ENCODE data around the gene WDR93. TPM values are rescaled to one million over a fixed set of nuclear protein-coding genes. Genes with fewer than 3 reads are reported as not detected.
A peak's percentile ranks its signal among the peaks of the same experiment; 100 is the strongest.

Gene WDR93
- total RNA-seq, 1 donor from 2014 or later = not detected

DNA sequence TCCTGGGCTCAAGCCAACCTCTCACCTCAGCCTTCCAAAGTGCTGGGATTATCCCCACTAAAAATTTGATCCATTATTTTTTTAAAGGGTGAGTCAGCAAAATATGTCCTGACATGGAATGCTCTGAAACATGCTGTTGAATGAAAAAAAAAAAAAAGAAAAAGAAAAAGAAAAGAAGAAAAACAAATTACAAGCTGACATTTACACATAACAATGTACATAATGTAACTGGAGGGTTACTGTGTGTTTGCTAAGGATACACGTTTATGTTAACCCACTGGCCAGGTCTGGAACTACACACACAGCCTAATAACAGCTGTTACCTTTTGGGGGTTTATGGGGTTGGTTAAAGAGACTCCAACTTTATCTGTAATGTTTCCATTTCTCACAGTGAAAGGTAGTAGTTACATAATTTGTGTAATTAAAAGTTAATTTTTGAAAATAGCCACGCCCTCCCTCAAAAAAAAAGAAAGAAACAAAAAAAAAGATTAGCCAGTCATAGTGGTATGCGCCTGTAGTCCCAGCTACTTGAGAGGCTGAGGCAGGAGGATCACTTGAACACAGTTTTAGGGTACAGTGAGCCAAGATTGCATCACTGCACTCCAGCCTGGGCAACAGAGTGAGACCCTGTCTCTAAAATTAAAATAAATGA lies 82.4 kb downstream of the WDR93 start:
- no peaks in the 10 kb centered on the region for H3K36me3 Mint-ChIP-seq (ENCODE audit: unreplicated experiment)
- H3K9me3 Mint-ChIP-seq (ENCODE audit: unreplicated experiment) = no peaks in the 10 kb centered on the region
- TF ChIP-seq, protein P1, sequence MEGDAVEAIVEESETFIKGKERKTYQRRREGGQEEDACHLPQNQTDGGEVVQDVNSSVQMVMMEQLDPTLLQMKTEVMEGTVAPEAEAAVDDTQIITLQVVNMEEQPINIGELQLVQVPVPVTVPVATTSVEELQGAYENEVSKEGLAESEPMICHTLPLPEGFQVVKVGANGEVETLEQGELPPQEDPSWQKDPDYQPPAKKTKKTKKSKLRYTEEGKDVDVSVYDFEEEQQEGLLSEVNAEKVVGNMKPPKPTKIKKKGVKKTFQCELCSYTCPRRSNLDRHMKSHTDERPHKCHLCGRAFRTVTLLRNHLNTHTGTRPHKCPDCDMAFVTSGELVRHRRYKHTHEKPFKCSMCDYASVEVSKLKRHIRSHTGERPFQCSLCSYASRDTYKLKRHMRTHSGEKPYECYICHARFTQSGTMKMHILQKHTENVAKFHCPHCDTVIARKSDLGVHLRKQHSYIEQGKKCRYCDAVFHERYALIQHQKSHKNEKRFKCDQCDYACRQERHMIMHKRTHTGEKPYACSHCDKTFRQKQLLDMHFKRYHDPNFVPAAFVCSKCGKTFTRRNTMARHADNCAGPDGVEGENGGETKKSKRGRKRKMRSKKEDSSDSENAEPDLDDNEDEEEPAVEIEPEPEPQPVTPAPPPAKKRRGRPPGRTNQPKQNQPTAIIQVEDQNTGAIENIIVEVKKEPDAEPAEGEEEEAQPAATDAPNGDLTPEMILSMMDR (IDR thresholded peaks at IDR 0.05; ENCODE audit: partially characterized antibody, unreplicated experiment) = peak; percentile 39
- H3K27me3 Mint-ChIP-seq (ENCODE audit: unreplicated experiment) = peaks cover 4% of the 10 kb centered on the region
- no peak overlapping the region for H3K27ac Mint-ChIP-seq (ENCODE audit: unreplicated experiment)
- no peak overlapping the region for H3K4me3 Mint-ChIP-seq (ENCODE audit: unreplicated experiment)
- no peaks in the 10 kb centered on the region for H3K4me1 Mint-ChIP-seq (ENCODE audit: low read depth, unreplicated experiment)
- no peak for DNase-seq

DNA sequence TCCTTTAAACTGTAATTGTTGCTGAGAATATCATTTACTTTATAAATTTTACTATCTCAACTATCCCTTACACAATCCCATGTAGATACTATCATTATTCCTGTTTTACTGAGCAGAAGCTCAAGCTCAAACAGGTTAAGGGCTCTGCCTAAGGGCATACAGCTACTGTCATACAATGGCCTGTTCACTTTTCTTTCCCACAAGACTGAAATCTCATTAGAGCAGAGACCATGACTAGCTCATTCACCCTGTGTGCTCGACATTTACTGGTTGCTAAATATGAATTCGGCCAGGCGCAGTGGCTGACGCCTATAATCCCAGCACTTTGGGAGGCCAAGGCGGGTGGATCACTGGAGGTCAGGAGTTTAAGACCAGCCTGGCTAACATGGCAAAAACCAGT lies 83.9 kb downstream of the WDR93 start:
- no peak overlapping the region for H3K27ac Mint-ChIP-seq (ENCODE audit: unreplicated experiment)
- TF ChIP-seq, protein P1 (IDR thresholded peaks at IDR 0.05; ENCODE audit: partially characterized antibody, unreplicated experiment) = no peak
- no peaks in the 10 kb centered on the region for H3K9me3 Mint-ChIP-seq (ENCODE audit: unreplicated experiment)
- peaks cover 4% of the 10 kb centered on the region for H3K27me3 Mint-ChIP-seq (ENCODE audit: unreplicated experiment)
- H3K4me3 Mint-ChIP-seq (ENCODE audit: unreplicated experiment) = no peak overlapping the region
- no peaks in the 10 kb centered on the region for H3K4me1 Mint-ChIP-seq (ENCODE audit: low read depth, unreplicated experiment)
- DNase-seq = no peak
- no peaks in the 10 kb centered on the region for H3K36me3 Mint-ChIP-seq (ENCODE audit: unreplicated experiment)

DNA sequence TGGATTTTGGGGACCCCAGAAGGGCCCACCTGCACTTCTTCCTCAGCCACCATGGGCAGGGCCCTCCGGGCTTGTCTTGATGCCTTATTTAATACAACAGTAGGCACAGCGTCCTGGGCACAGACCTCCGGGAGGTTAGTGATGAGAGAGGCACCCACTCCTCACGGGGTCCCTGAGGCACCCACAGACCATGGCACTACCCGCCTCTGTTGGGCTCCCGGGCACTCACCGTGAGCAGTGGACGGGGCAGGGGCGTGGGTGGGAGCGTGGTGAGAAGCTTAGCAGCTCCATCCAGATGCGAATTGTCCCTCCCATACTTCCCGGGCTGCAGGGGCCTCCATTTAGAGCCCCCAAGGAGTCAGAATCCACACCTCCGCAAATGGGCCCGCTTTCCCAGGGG lies 85.2 kb downstream of the WDR93 start:
- H3K4me1 Mint-ChIP-seq (ENCODE audit: low read depth, unreplicated experiment) = no peaks in the 10 kb centered on the region
- H3K36me3 Mint-ChIP-seq (ENCODE audit: unreplicated experiment) = no peaks in the 10 kb centered on the region
- H3K27me3 Mint-ChIP-seq (ENCODE audit: unreplicated experiment) = peaks cover 4% of the 10 kb centered on the region
- H3K4me3 Mint-ChIP-seq (ENCODE audit: unreplicated experiment) = no peak overlapping the region
- H3K9me3 Mint-ChIP-seq (ENCODE audit: unreplicated experiment) = peaks cover 3% of the 10 kb centered on the region
- TF ChIP-seq, protein P1 (IDR thresholded peaks at IDR 0.05; ENCODE audit: partially characterized antibody, unreplicated experiment) = no peak
- H3K27ac Mint-ChIP-seq (ENCODE audit: unreplicated experiment) = no peak overlapping the region
- DNase-seq = no peak

DNA sequence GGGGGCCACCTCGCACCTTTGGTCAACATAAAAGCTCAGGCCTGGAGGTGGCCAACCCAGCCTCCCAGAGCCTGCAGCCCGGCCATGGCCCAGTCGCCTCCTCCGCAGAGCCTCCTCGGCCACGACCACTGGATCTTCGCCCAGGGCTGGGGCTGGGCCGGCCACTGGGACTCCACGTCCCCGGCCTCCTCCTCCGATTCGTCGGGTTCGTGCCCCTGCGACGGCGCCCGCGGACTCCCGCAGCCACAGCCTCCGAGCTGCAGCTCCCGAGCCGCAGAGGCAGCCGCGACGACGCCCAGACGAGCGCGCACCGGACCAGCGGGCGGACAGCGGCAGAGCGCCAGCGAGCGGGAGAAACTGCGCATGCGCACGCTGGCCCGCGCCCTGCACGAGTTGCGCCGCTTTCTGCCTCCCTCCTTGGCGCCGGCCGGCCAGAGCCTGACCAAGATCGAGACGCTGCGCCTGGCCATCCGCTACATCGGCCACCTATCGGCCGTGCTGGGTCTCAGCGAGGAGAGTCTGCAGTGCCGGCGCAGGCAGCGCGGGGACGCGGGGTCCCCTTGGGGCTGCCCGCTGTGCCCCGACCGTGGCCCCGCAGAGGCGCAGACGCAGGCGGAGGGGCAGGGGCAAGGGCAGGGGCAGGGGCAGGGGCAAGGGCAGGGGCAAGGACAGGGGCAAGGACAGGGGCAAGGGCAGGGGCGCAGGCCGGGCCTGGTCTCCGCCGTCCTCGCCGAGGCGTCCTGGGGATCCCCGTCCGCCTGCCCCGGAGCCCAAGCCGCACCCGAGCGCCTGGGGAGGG lies 85.9 kb downstream of the WDR93 start, which contains the start of gene MESP2:
MESP2 (plus strand) TSS at position 59 of the 799 bp plus-strand sequence; CDS start at position 85, 26 bp downstream.
- Mint-ChIP-seq H3K36me3 (ENCODE audit: unreplicated experiment) (no peaks in the 10 kb centered on the region), H3K9me3 (ENCODE audit: unreplicated experiment) (peaks cover 4% of the 10 kb centered on the region), H3K4me3 (ENCODE audit: unreplicated experiment) (no peak within 1 kb of the TSS), H3K4me1 (ENCODE audit: low read depth, unreplicated experiment) (no peaks in the 10 kb centered on the region), H3K27ac (ENCODE audit: unreplicated experiment) (no peak within 1 kb of the TSS), H3K27me3 (ENCODE audit: unreplicated experiment) (peaks cover 4% of the 10 kb centered on the region)
- TF ChIP-seq, protein P1 (IDR thresholded peaks at IDR 0.05; ENCODE audit: partially characterized antibody, unreplicated experiment) = peak; percentile 62
- peak; percentile 86 for DNase-seq

All from glutamatergic neuron (in vitro differentiated cells).